D341Med (cell line): ENCODE results near the gene RPS24.

Experiments used
- DNase-seq: peaks from one replicate; pipeline ENCODE4 v3.0.0; 2012; ENCODE audit warnings: low spot score

RPS24 gene

GRCh38 chr10:78028438-78029268 is 5.0 kb upstream of the RPS24 start:
- DNase-seq, result peak; percentile 36

GRCh38 chr10:78029269-78030226 is 4.1 kb upstream of the RPS24 start, which contains the start of gene POLR3A:
TSS of gene POLR3A (minus strand) at chr10:78029515. CDS start at chr10:78029407, 108 bp downstream.
- DNase-seq, result peak; percentile 85

- DNase-seq, result no peak
These were observed 351 bp upstream of the RPS24 start for GRCh38 chr10:78033387-78033636.

GRCh38 chr10:78035025-78035424 is 1.4 kb downstream of the RPS24 start:
- DNase-seq, result no peak

- no peak for DNase-seq
These were observed 1.8 kb downstream of the RPS24 start for GRCh38 chr10:78035437-78035836.

GRCh38 chr10:78035933-78036583 is 2.4 kb downstream of the RPS24 start:
- DNase-seq, result no peak

GRCh38 chr10:78038105-78038504 is 4.4 kb downstream of the RPS24 start:
- DNase-seq, result no peak

- DNase-seq, result no peak
These were observed 5.3 kb downstream of the RPS24 start for GRCh38 chr10:78038791-78039547.

- DNase-seq, result no peak
These were observed 6.1 kb downstream of the RPS24 start for GRCh38 chr10:78039743-78040142.

GRCh38 chr10:78041170-78042057 is 7.8 kb downstream of the RPS24 start:
- DNase-seq, result no peak

GRCh38 chr10:78042058-78042751 is 8.5 kb downstream of the RPS24 start:
- DNase-seq, result no peak

GRCh38 chr10:78042752-78043104 is 9.1 kb downstream of the RPS24 start:
- DNase-seq, result no peak

GRCh38 chr10:78044179-78044578 is 10.5 kb downstream of the RPS24 start:
- no peak for DNase-seq

- no peak for DNase-seq
These were observed 11.0 kb downstream of the RPS24 start for GRCh38 chr10:78044699-78045098.

GRCh38 chr10:78045237-78045636 is 11.6 kb downstream of the RPS24 start:
- DNase-seq, result no peak

GRCh38 chr10:78045856-78046255 is 12.2 kb downstream of the RPS24 start:
- no peak for DNase-seq

- no peak for DNase-seq
These were observed 13.1 kb downstream of the RPS24 start for GRCh38 chr10:78046711-78047269.

GRCh38 chr10:78047314-78047891 is 13.7 kb downstream of the RPS24 start:
- peak; percentile 66 for DNase-seq

GRCh38 chr10:78049851-78050250 is 16.2 kb downstream of the RPS24 start:
- DNase-seq, result no peak
